HFFc6 (cell line): ENCODE data around the gene IL1RAP. TPM values are rescaled to one million over a fixed set of nuclear protein-coding genes. Genes with fewer than 3 reads are reported as not detected.

Source experiments
- DNase-seq: peaks from one replicate; pipeline ENCODE4 v3.0.0-alpha.2; 2018
- H3K27ac Mint-ChIP-seq: 2 replicates; pipeline ENCODE4 v1.8.0; 2020; ENCODE audit warnings: mild to moderate bottlenecking, mixed read lengths
- H3K27me3 Mint-ChIP-seq: 2 replicates; pipeline ENCODE4 v1.8.0; 2021; ENCODE audit warnings: mild to moderate bottlenecking, moderate library complexity, mixed read lengths; ENCODE audit not compliant: insufficient read depth
- H3K36me3 Mint-ChIP-seq: 2 replicates; pipeline ENCODE4 v1.8.0; 2021; ENCODE audit warnings: low read depth, mixed read lengths
- H3K4me1 Mint-ChIP-seq: 2 replicates; pipeline ENCODE4 v1.8.0; 2020; ENCODE audit warnings: low read depth, mixed read lengths
- H3K4me3 Mint-ChIP-seq: 2 replicates; pipeline ENCODE4 v1.8.0; 2020; ENCODE audit warnings: mild to moderate bottlenecking, moderate library complexity, mixed read lengths
- H3K9me3 Mint-ChIP-seq: 2 replicates; pipeline ENCODE4 v1.8.0; 2020; ENCODE audit warnings: mild to moderate bottlenecking, mixed read lengths
- total RNA-seq, 6 experiments: library from RNA; stranded (reverse); fragmentation: NEBNext Ultra II Directional; extraction: Animal tissue kit (Norgen Biotek cat#: 25700); gene quantifications; 2 replicates in 1 of 6; 3 replicates in 5 of 6; pipeline ENCODE4 v1.2.3, GENCODE V29; 2021
- TF ChIP-seq, protein P1 (sequence below): fragments of 200-600 bp; sonication (generic); IDR thresholded peaks from 2 replicates; pipeline ENCODE4 v1.5.0; 2021; ENCODE audit warnings: antibody characterized with exemption, mild to moderate bottlenecking

IL1RAP gene
- total RNA-seq, 6 experiments from 2014 or later, result 3.4 to 6.7 (median 5.3) TPM

DNA sequence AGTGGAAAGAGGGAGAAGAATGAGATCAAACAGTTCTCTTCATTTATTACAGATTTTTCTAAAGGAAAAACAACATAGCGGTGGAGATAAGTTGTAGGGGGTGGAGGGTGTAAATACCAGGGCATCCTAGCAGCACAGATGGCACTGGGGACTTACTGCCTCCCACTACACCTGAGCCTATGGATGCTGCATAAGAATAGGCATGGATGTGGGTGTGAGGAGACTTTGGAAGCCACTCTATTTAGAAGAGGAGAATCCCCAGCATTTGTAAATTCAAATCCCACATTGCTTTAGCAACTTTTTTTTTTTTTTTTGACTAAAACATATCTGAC lies 27.4 kb upstream of the IL1RAP start:
- Mint-ChIP-seq H3K4me1 (no peaks in the 10 kb centered on the region), H3K9me3 (no peaks in the 10 kb centered on the region), H3K27ac (no peak overlapping the region), H3K36me3 (no peaks in the 10 kb centered on the region), H3K27me3 (peaks cover 7% of the 10 kb centered on the region), H3K4me3 (no peak overlapping the region)
- TF ChIP-seq, protein P1, sequence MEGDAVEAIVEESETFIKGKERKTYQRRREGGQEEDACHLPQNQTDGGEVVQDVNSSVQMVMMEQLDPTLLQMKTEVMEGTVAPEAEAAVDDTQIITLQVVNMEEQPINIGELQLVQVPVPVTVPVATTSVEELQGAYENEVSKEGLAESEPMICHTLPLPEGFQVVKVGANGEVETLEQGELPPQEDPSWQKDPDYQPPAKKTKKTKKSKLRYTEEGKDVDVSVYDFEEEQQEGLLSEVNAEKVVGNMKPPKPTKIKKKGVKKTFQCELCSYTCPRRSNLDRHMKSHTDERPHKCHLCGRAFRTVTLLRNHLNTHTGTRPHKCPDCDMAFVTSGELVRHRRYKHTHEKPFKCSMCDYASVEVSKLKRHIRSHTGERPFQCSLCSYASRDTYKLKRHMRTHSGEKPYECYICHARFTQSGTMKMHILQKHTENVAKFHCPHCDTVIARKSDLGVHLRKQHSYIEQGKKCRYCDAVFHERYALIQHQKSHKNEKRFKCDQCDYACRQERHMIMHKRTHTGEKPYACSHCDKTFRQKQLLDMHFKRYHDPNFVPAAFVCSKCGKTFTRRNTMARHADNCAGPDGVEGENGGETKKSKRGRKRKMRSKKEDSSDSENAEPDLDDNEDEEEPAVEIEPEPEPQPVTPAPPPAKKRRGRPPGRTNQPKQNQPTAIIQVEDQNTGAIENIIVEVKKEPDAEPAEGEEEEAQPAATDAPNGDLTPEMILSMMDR, result no peak
- DNase-seq, result no peak

GRCh38 chr3:190486908-190487607 lies 26.8 kb upstream of the IL1RAP start:
- TF ChIP-seq, protein P1, result no peak
- no peak for DNase-seq
- no peak overlapping the region for H3K4me3 Mint-ChIP-seq
- no peak overlapping the region for H3K27ac Mint-ChIP-seq
- no peaks in the 10 kb centered on the region for H3K4me1 Mint-ChIP-seq
- H3K9me3 Mint-ChIP-seq, result no peaks in the 10 kb centered on the region
- H3K27me3 Mint-ChIP-seq, result peaks cover 7% of the 10 kb centered on the region
- H3K36me3 Mint-ChIP-seq, result no peaks in the 10 kb centered on the region

DNA sequence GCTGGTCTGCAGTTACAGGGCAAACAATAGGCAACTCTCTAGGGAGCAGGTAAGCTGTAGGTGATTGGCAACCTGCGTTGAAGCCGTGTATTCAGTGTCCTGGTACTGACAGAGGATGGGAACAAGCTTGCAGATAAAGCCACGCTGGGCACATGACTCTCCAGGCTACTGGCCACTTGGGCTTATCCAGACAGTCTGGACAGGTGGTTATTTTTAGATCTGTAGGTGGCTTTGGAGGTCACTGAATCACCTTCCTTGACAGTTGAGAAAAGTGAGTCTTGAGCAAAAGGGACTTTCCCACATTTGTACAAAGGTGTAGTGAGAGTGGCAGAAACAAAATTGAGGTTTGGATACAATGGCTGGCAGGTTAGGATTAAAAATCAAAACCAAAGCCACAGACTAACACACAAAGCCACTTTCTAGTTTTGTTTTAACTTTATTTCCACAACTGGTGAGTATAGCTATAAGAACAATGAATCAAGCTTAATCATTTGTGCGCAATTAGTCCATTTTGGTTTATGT lies 22.3 kb upstream of the IL1RAP start:
- H3K4me1 Mint-ChIP-seq, result no peaks in the 10 kb centered on the region
- H3K27me3 Mint-ChIP-seq, result no peaks in the 10 kb centered on the region; the same call in none of the 2 replicates
- TF ChIP-seq, protein P1, result no peak
- H3K27ac Mint-ChIP-seq, result no peak overlapping the region
- DNase-seq, result no peak
- no peak overlapping the region for H3K4me3 Mint-ChIP-seq
- H3K9me3 Mint-ChIP-seq, result no peaks in the 10 kb centered on the region
- H3K36me3 Mint-ChIP-seq, result no peaks in the 10 kb centered on the region

DNA sequence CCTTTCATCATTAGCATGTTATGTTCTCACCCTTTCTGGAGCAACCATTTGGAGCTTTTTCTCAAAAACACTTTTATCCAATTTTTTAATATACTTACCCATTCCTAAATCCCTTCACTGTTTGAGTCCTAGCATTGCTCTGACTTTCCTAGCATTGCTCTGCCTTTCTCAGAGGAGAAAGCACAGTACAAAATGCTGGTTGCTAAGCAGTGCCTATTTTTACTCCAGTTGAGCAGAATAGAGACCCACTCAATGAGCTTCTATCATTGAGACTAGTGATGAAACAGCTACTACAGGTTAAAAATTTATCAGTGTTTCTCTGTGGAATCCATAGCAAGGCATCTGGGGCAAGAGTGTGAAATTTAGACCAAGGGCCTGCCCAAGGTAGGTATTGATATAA lies 21.8 kb upstream of the IL1RAP start:
- no peaks in the 10 kb centered on the region for H3K4me1 Mint-ChIP-seq
- H3K36me3 Mint-ChIP-seq, result no peaks in the 10 kb centered on the region
- TF ChIP-seq, protein P1, result no peak
- DNase-seq, result no peak
- no peaks in the 10 kb centered on the region for H3K9me3 Mint-ChIP-seq
- H3K27me3 Mint-ChIP-seq, result no peaks in the 10 kb centered on the region; the same call in none of the 2 replicates
- H3K27ac Mint-ChIP-seq, result no peak overlapping the region
- H3K4me3 Mint-ChIP-seq, result no peak overlapping the region

DNA sequence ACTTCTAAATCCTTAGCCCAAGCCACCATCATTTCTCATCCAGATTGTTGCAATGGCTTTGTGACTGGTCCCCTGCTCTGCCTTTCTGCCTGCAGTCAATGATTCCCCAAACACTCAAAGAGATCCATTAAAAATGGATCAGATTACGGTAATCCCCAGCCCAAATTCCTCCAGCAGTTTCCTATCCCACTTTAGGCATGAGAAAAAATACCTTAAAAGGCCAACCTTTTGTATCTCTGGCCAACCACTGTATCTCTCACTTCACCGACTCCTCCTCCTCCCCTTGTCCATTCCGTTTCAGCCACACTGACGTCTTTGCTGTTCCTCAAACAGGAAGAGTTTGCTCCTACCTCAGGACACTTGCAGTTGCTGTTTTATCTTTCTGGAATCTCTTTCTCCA lies 20.9 kb upstream of the IL1RAP start:
- Mint-ChIP-seq H3K27me3 (no peaks in the 10 kb centered on the region; the same call in none of the 2 replicates), H3K4me1 (no peaks in the 10 kb centered on the region), H3K27ac (no peak overlapping the region), H3K9me3 (no peaks in the 10 kb centered on the region), H3K36me3 (no peaks in the 10 kb centered on the region), H3K4me3 (no peak overlapping the region)
- no peak for DNase-seq
- TF ChIP-seq, protein P1, result no peak
